ENCODE results near the gene MPDU1. TPM values are rescaled to one million over a fixed set of nuclear protein-coding genes. Genes with fewer than 3 reads are reported as not detected.

Gene MPDU1
- total and polyA plus RNA-seq, 2 of the 13 experiments (the other 11 are each of a cell fraction or from before 2014, with no cell fraction given): 112 to 167 TPM

- TF ChIP-seq ZHX1 (CRISPR knock-in tag; IDR thresholded peaks at IDR 0.05; ENCODE audit: low read depth) (0 out of 2 replicates have a peak, but pooled peaks have one; percentile 41), ZNF609 (CRISPR knock-in tag; IDR thresholded peaks at IDR 0.05; ENCODE audit: borderline replicate concordance) (peak; percentile 25; the same call in 1 of the 2 replicates), KMT2A (CRISPR knock-in tag; IDR thresholded peaks at IDR 0.05) (0 out of 2 replicates have a peak, but pooled peaks have one; percentile 26), ZNF598 (CRISPR knock-in tag; IDR thresholded peaks at IDR 0.05; ENCODE audit: borderline replicate concordance) (peak; percentile 74; the same call in 1 of the 2 replicates), DBP (CRISPR knock-in tag; IDR thresholded peaks at IDR 0.05; ENCODE audit: not compliant biosample characterization) (no peak), PAF1 (CRISPR knock-in tag; IDR thresholded peaks at IDR 0.05) (no peak), RNF219 (CRISPR knock-in tag; IDR thresholded peaks at IDR 0.05) (no peak), SAP130 (CRISPR knock-in tag; IDR thresholded peaks at IDR 0.05; ENCODE audit: low read depth) (0 out of 2 replicates have a peak, but pooled peaks have one; percentile 26), HMG20B (CRISPR knock-in tag; conservative IDR thresholded peaks at IDR 0.05) (no peak), SRY (CRISPR knock-in tag; IDR thresholded peaks at IDR 0.05) (peak; percentile 57; the same call in 1 of the 2 replicates), HDAC1 (CRISPR knock-in tag; IDR thresholded peaks at IDR 0.05) (peak; percentile 66), ZNF687 (CRISPR knock-in tag; IDR thresholded peaks at IDR 0.05) (peak; percentile 87), ZNF83 (CRISPR knock-in tag; IDR thresholded peaks at IDR 0.05; ENCODE audit: borderline replicate concordance) (no peak)
Measured at GRCh38 chr17:7629939-7630571, 46.4 kb downstream of the MPDU1 start, which contains the start of gene SHBG (continued).

Data from HepG2 (cell line).